Left colon (tissue), 2 donors: ENCODE results near the gene DENND4C. TPM values are rescaled to one million over a fixed set of nuclear protein-coding genes. Genes with fewer than 3 reads are reported as not detected.
A peak's percentile ranks its signal among the peaks of the same experiment; 100 is the strongest.
"Not testable (repeated sequence)": the region's sequence is repeated elsewhere in the genome, so short reads cannot be mapped to it uniquely, and the experiment has no call there.

Source experiments
- ATAC-seq: fragments of 200-7000 bp; cut with Tn5 transposase; one replicate; pipeline ENCODE4 v1.9.1; 2020; ENCODE audit warnings: mild to moderate bottlenecking, moderate library complexity
- DNase-seq, 2 donors: peaks; one replicate each; pipeline ENCODE4 v3.0.0-alpha.2; 2020
- intact Hi-C, 2 donors: fragments of 100-400 bp; cut with DNase I in 1 of 2; cut with micrococcal nuclease in 1 of 2; formaldehyde crosslinking; loops; one replicate each; pipeline versions ENCODE4 v1.11.2 to v1.14.0; 2022; cut with DNase I, micrococcal nuclease
- total RNA-seq, 2 donors: library from RNA; stranded (reverse); fragmentation: NEBNext Ultra II Directional; extraction: Animal tissue kit (Norgen Biotek cat#: 25700); gene quantifications; one replicate each; pipeline ENCODE4 v1.2.1, GENCODE V29; 2021
- donor health status: DM: no; HTN: no; CAD: no.
- donor health status: DM: yes; HTN: yes; CAD: no.

The DENND4C gene
- total RNA-seq, 2 donors from 2014 or later = 59.6 to 67.0 TPM

DNA sequence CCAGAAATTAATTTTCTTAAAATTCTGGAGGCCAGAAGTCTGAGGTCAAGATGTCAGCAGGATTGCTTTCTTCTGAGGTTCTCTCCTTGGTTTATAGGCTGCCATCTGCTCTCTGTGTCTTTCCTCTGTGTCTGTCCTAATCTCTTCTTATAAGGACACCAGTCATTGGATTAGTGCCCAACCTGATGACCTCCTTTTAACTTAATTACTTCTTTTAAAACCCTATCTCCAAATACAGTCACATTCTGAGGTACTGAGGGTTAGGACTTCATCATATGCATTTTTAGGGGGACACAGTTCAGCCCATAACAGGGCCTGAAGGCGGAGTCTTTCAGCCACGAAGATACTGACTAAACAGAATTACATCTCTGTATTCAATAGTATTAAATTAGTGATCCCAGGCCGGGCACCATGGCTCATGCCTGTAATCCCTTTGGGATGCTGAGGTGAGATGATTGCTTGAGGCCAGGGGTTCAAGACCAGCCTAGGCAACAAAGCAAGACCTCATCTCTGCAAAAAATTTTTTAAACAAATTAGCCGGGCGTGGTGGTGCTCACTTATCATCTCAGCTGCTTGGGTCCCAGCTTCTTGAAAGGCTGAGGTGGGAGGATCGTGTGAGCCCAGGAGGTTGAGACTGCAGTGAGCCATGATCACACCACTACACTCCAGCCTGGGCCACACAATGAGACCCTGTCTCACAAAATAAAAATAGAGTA lies 155.5 kb downstream of the DENND4C start:
- ATAC-seq (no peak), DNase-seq (no peak)
- intact Hi-C loops = loop anchor here in 1 of 2 donors (10.0 kb wide), 1 partner anchor 69 kb away; no protein-coding TSS in a partner anchor

GRCh38 chr9:19386502-19387044 lies 156.1 kb downstream of the DENND4C start:
- ATAC-seq (no peak), DNase-seq (no peak)
- intact Hi-C loops = loop anchor here in 1 of 2 donors (10.0 kb wide), 1 partner anchor 68 kb away; no protein-coding TSS in a partner anchor

- intact Hi-C loops = loop anchor here in 1 of 2 donors (10.0 kb wide), 1 partner anchor 67 kb away; no protein-coding TSS in a partner anchor
- ATAC-seq = no peak
- DNase-seq = no peak
Observed at GRCh38 chr9:19387317-19387716, 156.8 kb downstream of the DENND4C start.

- intact Hi-C loops = loop anchor here in 1 of 2 donors (10.0 kb wide), 1 partner anchor 65 kb away; no protein-coding TSS in a partner anchor
- DNase-seq, ATAC-seq: not testable (repeated sequence)
Observed at GRCh38 chr9:19389539-19389938, 159.0 kb downstream of the DENND4C start.

DNA sequence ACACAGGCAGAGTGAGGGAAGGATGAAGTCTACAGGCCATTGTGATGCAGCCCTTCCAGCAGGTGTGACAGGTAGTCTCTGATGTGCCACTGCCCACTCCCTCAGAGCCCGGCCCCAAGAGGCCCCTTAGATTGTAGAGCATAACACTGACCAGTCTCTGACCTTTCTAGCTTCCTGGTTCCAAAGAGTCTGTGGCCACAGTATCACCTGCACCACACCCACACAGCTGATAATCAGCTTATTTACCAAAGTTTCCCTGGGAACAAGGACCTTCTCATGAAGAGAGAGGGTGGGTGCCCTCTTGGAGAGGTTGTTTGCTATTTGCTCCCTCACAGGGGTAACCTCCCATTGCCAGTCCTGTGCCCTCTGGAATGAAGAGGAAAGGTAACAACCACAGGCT lies 167.4 kb downstream of the DENND4C start:
- intact Hi-C loops = no loop called here
- peak; percentile 96 for ATAC-seq
- DNase-seq = no peak

DNA sequence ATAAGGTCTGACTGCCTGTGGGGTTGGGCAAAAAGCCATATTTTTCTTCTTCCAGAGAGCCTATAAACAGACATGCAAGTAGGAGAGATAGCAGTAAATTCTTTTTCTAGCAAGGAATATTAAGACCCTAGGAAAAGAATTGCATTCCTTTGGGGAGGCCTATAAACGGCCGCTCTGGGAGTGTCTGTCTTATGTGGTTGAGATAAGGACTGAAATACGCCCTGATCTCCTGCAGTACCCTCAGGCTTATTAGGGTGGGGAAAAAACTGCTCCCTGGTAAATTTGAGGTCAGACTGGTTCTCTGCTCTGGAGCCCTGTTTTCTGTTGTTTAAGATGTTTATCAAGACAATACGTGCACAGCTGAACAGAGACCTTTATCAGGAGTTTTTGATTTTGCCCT lies 172.7 kb downstream of the DENND4C start:
- intact Hi-C loops, ATAC-seq, DNase-seq: not testable (repeated sequence)

DNA sequence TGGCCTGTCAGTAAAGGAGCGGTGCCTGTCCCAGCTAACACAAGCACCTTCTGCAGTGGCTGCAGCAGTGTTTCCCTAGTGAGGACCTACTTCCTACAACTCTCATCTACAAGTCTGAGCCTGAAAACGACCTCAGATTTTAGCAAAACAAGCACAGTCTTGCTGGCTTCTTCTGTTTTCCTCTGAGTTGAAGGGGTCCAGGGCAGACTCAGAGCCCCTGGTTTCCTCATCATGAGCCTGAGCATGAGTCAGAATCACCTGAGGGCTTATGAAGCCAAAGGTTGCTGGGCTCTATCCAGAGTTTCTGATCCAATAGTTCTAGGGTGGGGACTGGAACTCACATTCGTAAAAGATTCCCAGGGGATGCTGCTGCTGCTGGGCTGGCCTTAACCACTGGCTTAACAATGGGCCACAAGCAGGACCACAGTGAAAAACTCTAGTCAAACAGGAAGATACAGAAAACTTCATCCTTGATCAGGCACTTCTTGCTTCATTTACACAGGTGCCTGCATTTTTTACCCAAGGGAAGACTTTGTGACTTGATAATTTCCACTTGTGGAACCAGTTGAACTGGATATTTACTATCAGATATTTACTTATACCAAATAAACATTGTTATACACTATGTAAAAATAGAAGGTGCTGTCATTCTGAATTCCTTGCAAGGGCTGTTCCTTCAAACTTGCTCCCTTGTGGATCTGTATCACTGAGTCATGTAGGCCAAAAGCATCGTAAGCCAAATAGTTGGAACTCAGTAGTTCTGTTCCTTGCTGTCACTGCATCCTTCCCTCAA lies 174.0 kb downstream of the DENND4C start:
- DNase-seq (no peak), ATAC-seq (peak; percentile 7)
- intact Hi-C loops = no loop called here

DNA sequence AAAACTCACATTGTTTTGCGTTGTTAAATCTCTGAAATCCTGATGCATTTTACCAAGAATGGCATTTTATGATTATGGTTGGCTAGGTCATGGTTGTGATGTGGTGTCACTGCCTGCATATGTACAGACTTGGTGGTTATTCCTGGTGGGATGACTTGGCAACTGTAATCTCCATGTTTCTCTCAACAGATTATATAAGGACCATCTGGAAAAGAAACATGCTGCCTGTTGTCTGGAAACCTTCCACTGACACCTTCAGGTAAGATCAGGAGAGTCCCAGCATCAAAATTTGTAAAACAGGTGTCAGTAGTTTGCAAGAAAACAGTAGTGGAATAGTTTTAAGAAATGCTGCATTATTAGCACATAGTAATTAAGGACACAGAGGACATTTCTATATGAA lies 175.3 kb downstream of the DENND4C start:
- ATAC-seq (no peak), DNase-seq (no peak)
- intact Hi-C loops = no loop called here

DNA sequence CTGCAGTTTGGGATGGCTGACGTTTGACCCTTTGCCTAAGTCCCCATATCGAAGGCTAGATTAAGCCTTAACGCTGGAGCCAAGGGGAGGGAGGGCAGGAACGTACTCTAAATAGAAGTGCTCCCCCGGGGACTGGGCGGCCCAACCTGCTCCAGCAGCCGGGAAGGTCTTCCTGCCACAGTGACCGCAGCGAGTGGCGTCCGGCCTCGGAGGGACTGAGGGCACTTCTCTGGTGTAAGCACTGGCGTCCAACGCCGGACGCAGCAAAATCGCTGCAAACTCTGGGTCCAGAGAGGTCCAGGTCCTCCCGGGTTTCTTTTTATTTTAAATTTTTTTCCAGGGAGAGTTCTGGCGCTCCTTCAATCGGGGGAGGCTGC lies 177.8 kb downstream of the DENND4C start:
- DNase-seq (no peak), ATAC-seq (peak; percentile 2)
- intact Hi-C loops = no loop called here

DNA sequence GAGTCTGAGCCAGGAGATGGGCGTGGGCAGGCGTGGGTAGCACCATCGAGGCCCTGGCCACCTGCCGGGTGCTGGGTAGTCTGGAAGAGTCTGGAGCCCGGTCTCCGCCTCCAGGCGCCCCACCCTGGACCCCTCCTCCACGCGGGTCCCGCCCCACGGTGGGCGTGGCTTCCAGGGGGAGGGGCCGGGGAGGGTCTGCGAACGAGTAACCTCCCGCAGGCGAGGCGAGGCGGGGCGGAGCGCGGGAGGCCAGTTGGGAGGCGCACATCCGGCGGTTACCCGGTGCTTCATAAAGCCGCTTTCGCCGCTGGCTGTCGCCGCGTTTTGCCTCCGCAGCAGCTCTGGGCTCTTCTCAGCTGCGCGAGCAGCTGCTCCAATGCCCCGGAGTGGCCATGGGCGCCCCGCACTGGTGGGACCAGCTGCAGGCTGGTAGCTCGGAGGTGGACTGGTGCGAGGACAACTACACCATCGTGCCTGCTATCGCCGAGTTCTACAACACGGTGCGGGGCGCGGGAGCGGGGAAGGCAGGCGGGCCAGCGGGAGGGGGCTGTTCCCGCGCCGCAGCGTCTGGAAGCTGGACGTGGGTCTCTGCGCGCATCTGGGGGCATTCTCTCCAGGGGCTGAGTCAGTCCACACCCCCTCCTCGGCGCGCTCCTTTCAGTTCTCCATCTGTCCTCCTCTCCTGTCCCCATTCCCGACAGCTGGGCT lies 178.4 kb downstream of the DENND4C start, which contains the start of gene ACER2:
Gene ACER2 (plus strand): TSS at position 317 of the 708 bp plus-strand sequence. CDS start 76 bp downstream, at position 393.
- intact Hi-C loops = no loop called here
- ATAC-seq (peak; percentile 97), DNase-seq (peak; percentile 92 to 96)

- peak; percentile 36 to 44 for DNase-seq
- intact Hi-C loops = no loop called here
- peak; percentile 11 for ATAC-seq
Observed at GRCh38 chr9:19409401-19410194, 179.1 kb downstream of the DENND4C start.

DNA sequence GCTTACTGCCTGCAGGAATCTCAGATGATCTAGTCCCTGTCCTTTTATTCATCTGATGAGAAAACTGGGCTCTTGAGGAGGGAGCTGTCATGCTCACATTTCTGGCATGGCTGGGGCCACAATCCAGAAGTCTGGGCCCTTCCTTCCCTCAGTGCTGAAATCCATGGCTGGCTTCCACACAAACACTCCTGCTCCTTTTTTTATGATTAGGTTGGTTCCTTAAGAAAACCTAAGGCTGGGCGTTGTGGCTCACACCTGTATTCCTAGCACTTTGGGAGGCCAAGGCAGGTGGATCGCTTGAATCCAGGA lies 179.7 kb downstream of the DENND4C start:
- no peak for ATAC-seq
- DNase-seq = no peak
- intact Hi-C loops = no loop called here

DNA sequence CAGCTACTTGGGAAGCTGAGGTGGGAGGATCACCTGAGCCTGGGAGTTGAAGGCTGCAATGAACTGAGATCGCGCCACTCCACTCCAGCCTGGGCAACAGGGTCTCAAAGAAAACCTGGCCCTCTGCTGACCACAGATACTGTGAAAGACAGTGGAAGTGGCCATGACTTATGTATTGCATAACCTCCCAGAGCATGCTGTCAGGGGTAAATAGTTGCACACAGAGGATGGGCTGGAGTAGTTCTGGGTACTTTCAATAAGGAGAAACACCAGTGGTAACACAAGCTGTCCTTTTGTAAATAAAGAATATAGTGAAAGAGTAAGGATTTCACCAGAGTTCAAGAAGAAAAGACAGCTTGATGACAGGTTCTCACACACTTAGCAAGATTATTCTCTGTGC lies 180.1 kb downstream of the DENND4C start:
- ATAC-seq = no peak
- no peak for DNase-seq
- intact Hi-C loops = no loop called here

GRCh38 chr9:19411316-19411715 lies 180.8 kb downstream of the DENND4C start:
- intact Hi-C loops = no loop called here
- no peak for DNase-seq
- ATAC-seq = no peak

GRCh38 chr9:19413456-19413855 lies 183.0 kb downstream of the DENND4C start:
- ATAC-seq, intact Hi-C loops, DNase-seq: not testable (repeated sequence)

- intact Hi-C loops = no loop called here
- ATAC-seq = no peak
Observed at GRCh38 chr9:19416143-19416542, 185.7 kb downstream of the DENND4C start.

DNA sequence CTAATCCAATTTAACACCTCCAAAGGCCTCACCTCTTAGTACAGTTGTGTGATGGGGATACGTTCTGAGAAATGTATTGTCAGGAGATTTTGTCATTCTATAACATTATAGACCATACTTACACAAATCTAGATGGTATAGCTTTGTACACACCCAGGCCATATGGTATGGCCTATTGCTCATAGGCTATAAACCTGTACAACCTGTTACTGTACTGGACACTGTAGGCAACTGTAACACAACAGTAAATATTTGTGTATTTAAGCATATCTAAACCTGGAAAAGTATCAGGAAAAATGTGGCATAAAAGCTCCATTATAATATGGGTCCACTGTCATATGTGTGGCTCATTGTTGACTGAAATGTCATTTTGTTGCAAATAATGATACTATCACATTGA lies 190.4 kb downstream of the DENND4C start:
- intact Hi-C loops = no loop called here
- peak; percentile 93 for ATAC-seq
- DNase-seq = no peak

More at GRCh38 chr9:19416143-19416542, 185.7 kb downstream of the DENND4C start:
- DNase-seq = no peak
